Activated naive CD4-positive, alpha-beta T cell treated with anti-CD3 and anti-CD28 coated beads, Interleukin-2, amount 10 ng/mL, durations not matched to agents 7 days and 5 days (primary cell): ENCODE data around the gene SIX2.
"Not testable (repeated sequence)": the region's sequence is repeated elsewhere in the genome, so short reads cannot be mapped to it uniquely, and the experiment has no call there.

Source experiments
- CTCF ChIA-PET: fragments of 350-600 bp; sonication (Branson Sonifier 250); formaldehyde crosslinking; loops from one replicate; lab custom pipeline; 2021; ENCODE audit warnings: antibody characterized with exemption; lab: Charles Lee
- DNase-seq: peaks from one replicate; pipeline ENCODE4 v3.0.0-alpha.2; 2020
- H3K27ac Mint-ChIP-seq: one replicate; pipeline ENCODE4 v1.8.0; 2021; ENCODE audit warnings: mild to moderate bottlenecking, moderate library complexity, mixed read lengths
- H3K27me3 Mint-ChIP-seq: one replicate; pipeline ENCODE4 v1.8.0; 2021; ENCODE audit warnings: mild to moderate bottlenecking, mixed read lengths
- H3K36me3 Mint-ChIP-seq: one replicate; pipeline ENCODE4 v1.8.0; 2021; ENCODE audit warnings: mixed read lengths
- H3K4me1 Mint-ChIP-seq: one replicate; pipeline ENCODE4 v1.8.0; 2021; ENCODE audit warnings: mixed read lengths
- H3K4me3 Mint-ChIP-seq: one replicate; pipeline ENCODE4 v1.8.0; 2021; ENCODE audit warnings: mild to moderate bottlenecking, moderate library complexity, mixed read lengths
- H3K9me3 Mint-ChIP-seq: one replicate; pipeline ENCODE4 v1.8.0; 2021; ENCODE audit warnings: mixed read lengths

The SIX2 gene

DNA sequence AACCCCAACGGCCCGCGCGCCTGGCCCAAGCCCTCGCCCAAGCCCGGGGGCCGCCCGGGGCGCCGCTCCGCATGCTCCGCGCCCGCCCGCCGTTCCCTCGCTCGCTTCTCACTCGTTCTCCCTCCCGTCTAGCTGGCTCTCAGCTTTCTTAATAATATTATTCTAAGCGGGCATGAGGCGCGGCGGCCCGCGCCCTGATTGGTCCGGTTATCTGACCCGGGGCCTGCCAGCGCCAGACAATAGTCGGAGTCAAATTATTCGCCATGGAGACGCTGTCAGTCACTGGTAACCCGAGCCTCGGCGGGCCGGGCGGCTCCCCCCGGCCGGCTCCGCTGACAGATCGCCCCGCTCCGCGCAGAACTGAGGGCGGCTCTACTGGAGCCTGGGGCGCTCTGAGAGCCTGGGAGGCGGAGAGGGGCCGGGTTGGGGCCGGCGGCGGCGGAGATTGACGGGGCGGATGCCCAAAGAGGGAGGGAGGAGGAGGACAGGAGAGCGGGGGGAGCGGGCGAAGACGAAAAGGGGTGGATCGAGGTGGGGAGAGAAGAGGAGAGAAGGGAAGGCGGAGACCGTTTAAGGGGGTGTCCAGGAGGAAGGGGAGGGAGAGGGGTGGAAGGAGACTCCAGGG, at the start of gene SIX2:
Gene SIX2 (minus strand): TSS at position 150 of the 625 bp plus-strand sequence. CDS start 342 bp downstream, outside the sequence.
- DNase-seq, result no peak
- CTCF ChIA-PET, result no interaction called here
- Mint-ChIP-seq H3K4me1 (peaks cover 23% of the 10 kb centered on the region), H3K27me3 (peaks cover 99% of the 10 kb centered on the region), H3K9me3 (no peaks in the 10 kb centered on the region), H3K36me3 (no peaks in the 10 kb centered on the region), H3K4me3 (peak within 1 kb of the TSS; percentile 57), H3K27ac (no peak within 1 kb of the TSS)

DNA sequence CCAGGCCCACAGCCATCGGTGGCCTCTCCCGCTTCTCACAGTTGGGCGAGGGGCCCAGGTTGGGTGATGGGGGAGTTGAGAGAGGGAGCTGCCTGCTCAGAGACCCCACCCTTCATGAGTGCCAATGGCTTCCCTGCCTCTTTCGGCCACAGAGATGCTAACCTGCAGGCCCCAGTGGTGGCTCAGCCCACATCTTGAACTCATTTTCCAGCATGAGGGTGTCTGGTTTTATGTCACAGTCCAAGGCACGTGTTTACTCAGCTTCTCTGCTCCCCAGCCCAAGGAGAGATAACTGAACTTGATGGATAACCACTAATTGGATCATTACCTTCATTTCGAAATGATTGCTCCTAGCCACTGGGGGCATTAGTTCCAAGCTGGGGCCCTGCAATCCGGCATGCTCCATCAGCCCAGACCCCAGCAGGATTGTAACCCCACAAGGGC, 45.9 kb upstream of the SIX2 start:
- no peaks in the 10 kb centered on the region for H3K9me3 Mint-ChIP-seq
- H3K27me3 Mint-ChIP-seq, result peaks cover 3% of the 10 kb centered on the region
- H3K36me3 Mint-ChIP-seq, result no peaks in the 10 kb centered on the region
- no peaks in the 10 kb centered on the region for H3K4me1 Mint-ChIP-seq
- H3K27ac Mint-ChIP-seq, result no peak overlapping the region
- no peak overlapping the region for H3K4me3 Mint-ChIP-seq
- no peak for DNase-seq
- CTCF ChIA-PET, result no interaction called here

DNA sequence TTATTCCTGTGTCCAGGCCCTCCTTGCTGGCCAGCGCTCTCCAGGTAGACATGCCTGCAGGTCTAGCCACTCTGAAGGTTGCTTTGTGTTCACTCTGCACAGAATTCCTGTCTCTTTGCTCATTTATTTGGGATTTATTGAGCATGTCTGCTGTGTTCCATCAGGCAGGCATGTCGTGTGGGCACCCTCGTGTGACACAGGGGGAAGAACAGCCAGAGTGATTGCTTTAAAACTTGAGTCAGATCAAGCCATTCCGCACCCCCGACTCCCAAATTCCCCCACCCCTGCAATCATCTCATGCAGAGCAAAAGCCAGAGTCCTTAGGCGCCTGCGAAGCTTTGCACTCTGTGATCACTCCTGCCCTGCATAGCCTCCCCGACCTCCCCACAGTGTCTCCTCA, 44.7 kb upstream of the SIX2 start:
- no peak for DNase-seq
- Mint-ChIP-seq H3K4me1 (no peaks in the 10 kb centered on the region), H3K27me3 (peaks cover 7% of the 10 kb centered on the region), H3K27ac (no peak overlapping the region), H3K4me3 (no peak overlapping the region), H3K9me3 (no peaks in the 10 kb centered on the region), H3K36me3 (no peaks in the 10 kb centered on the region)
- CTCF ChIA-PET, result no interaction called here

DNA sequence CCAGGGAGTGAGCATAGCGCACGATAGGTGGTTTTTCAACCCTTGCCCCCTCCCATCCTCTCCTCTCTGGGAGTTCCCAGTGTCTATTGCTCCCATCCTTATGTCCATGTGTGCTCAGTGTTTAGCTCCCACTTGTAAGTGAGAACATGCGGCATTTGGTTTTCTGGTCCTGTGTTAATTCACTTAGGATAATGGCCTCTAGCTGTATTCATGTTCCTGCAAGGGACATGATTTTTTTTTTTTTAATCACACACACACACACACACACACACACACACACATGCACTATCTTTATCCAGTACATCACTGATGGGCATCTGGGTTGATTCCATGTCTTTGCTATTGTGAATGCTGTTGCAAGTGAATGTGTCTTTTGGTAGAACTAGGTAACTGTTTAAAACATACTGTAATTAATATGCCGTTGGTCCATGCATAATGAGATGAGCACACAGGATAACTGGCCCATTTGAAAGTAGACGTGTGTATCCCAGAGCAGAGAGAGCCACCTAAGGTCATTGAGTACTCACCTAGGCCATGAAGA, 43.2 kb upstream of the SIX2 start:
- H3K27me3 Mint-ChIP-seq, result peaks cover 7% of the 10 kb centered on the region
- CTCF ChIA-PET, result no interaction called here
- no peaks in the 10 kb centered on the region for H3K4me1 Mint-ChIP-seq
- H3K9me3 Mint-ChIP-seq, result no peaks in the 10 kb centered on the region
- no peaks in the 10 kb centered on the region for H3K36me3 Mint-ChIP-seq
- no peak overlapping the region for H3K4me3 Mint-ChIP-seq
- DNase-seq, result no peak
- H3K27ac Mint-ChIP-seq, result no peak overlapping the region

DNA sequence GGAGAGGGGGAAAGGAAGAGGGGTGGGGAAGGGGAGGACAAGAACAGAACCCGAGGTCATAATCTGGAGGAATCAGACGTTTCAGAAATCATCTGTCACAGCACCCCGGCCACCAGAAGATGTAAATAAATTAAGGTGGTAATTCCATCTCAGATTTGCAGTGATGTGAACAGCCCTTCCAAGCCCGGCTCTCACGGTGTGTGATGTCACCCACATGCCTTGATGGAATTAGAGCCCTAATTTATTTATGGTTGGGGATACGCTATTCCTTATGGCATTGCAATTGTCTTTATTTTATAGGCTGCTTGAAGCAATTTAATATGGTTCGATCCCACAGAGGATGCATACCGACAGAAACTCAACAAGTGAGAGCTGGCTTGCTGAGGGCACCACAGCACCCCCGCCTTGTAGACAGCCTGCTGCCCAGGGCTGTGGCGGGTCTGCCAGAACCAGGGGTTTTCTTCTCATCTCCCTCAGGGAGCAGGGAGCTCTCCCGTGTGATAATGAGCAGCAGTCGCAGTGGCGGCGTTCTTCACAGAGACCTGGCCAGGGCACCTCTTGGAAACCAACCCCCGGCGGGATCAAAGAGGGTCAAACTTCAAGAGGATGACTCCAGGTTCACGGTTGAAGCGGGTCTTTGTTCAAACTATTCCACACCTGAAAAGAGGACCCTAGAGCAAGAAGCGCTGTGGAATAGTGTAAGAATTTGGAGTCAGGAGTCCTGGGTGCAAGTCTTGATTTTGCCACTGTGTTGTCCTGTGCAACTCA, 40.5 kb upstream of the SIX2 start:
- H3K4me1 Mint-ChIP-seq, result no peaks in the 10 kb centered on the region
- H3K4me3 Mint-ChIP-seq, result no peak overlapping the region
- no peak for DNase-seq
- no peak overlapping the region for H3K27ac Mint-ChIP-seq
- CTCF ChIA-PET, result no interaction called here
- H3K9me3 Mint-ChIP-seq, result no peaks in the 10 kb centered on the region
- H3K36me3 Mint-ChIP-seq, result no peaks in the 10 kb centered on the region
- peaks cover 12% of the 10 kb centered on the region for H3K27me3 Mint-ChIP-seq

DNA sequence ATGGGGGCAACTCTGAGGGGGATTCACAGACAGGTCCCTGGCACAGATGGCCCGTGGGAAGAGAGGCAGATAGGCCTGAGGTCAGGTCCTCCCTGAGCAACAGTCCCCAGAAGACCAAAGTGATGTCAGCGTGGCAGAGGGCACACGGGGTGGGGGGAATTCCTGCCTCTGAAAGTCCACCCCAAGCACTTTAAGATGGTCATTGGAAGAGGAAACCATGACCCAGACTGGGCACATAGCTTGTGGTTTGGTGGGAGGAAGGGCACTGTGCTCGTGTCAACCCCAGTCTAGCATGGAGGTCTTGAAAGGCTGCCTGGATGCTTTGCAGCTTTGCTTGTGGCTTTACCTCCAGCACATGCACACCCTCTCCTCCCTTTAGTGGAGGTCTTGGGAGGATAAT, 38.0 kb upstream of the SIX2 start:
- Mint-ChIP-seq H3K4me3 (no peak overlapping the region), H3K27ac (no peak overlapping the region), H3K27me3 (peaks cover 16% of the 10 kb centered on the region), H3K9me3 (no peaks in the 10 kb centered on the region), H3K4me1 (no peaks in the 10 kb centered on the region), H3K36me3 (no peaks in the 10 kb centered on the region)
- no peak for DNase-seq
- CTCF ChIA-PET, result no interaction called here

DNA sequence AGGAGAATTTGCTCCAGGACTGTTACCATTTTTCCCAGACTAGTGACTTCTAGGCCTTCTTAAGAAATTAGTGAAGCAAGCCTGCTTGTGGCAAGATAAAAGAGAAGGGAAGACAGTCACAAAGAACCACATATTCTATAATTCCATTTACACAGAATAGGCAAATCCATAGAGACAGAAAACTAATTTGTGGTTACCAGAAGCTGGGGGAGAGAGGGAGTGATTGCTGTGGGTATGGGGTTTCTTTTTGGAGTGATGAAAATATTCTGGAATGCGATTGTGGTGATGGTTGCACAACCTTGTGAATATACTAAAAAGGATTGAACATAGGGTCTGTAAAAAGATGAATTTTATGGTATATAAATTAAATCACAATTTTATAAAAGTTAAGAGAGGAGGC, 37.5 kb upstream of the SIX2 start:
- no peak for DNase-seq
- Mint-ChIP-seq H3K27me3 (peaks cover 21% of the 10 kb centered on the region), H3K9me3 (no peaks in the 10 kb centered on the region), H3K36me3 (no peaks in the 10 kb centered on the region), H3K27ac (no peak overlapping the region), H3K4me1 (no peaks in the 10 kb centered on the region), H3K4me3 (no peak overlapping the region)
- CTCF ChIA-PET, result no interaction called here

DNA sequence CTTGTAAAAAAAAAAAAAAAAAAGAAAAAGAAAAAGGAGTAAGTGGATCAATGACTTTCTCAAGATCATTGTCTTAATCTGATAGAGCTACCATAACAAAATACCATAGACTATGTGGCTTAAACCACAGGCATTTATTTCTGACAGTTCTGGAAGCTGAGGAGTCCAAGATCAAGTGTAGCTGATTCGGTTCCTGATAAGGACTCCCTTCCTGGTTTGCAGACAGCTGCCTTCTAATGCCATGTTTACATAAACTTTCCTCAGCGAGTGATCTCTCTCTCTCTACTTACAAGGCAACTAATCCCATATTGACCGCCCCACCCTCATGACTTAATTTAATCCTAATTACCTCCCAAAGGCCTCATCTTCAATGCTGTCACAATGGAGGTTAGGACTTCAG, 36.5 kb upstream of the SIX2 start:
- no peaks in the 10 kb centered on the region for H3K9me3 Mint-ChIP-seq
- CTCF ChIA-PET, result no interaction called here
- peaks cover 30% of the 10 kb centered on the region for H3K27me3 Mint-ChIP-seq
- DNase-seq, result no peak
- no peaks in the 10 kb centered on the region for H3K36me3 Mint-ChIP-seq
- H3K4me3 Mint-ChIP-seq, result no peak overlapping the region
- H3K4me1 Mint-ChIP-seq, result no peaks in the 10 kb centered on the region
- no peak overlapping the region for H3K27ac Mint-ChIP-seq

DNA sequence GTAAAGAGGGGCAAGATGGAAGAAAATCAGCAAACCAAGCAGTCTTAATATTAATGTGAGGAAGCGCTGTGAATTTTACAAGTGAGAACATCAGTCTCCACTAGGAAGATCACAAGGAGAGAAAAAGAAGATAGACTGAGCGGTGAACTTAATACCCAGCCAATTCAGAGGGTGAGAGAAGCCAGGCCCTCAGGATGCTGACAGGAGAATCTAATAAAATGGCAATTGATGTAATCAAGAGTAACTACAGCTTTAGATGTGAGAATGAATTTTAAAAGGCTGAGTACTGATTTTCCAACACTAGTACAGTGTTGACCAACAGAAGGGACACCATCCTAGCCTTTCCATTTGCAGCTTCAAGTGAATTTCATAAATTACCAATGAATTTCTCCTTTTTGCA, 35.7 kb upstream of the SIX2 start:
- CTCF ChIA-PET, result no interaction called here
- Mint-ChIP-seq H3K9me3 (no peaks in the 10 kb centered on the region), H3K4me1 (no peaks in the 10 kb centered on the region), H3K4me3 (no peak overlapping the region), H3K27ac (no peak overlapping the region), H3K36me3 (no peaks in the 10 kb centered on the region), H3K27me3 (peaks cover 29% of the 10 kb centered on the region)
- no peak for DNase-seq

DNA sequence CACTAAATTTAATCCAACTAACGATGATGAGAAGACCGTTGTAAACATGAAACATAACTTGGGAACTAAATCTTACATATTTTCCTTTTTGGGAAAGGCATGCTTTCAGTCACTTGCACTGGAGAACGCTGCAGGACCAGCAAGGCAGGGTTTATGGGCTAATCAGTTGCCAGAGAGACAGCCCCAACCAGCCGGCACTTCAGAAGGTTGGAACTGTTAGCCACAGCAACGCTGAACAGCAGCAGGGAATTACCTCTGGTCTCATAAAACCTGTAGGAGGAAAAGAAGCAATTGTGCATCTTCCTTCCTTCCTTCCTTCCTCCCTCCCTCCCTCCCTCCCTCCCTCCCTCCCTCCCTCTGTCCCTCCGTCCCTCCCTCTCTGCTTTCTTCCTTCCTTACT, 33.9 kb upstream of the SIX2 start:
- peaks cover 27% of the 10 kb centered on the region for H3K27me3 Mint-ChIP-seq
- CTCF ChIA-PET, result no interaction called here
- H3K27ac Mint-ChIP-seq, result no peak overlapping the region
- no peaks in the 10 kb centered on the region for H3K36me3 Mint-ChIP-seq
- H3K4me3 Mint-ChIP-seq, result no peak overlapping the region
- no peaks in the 10 kb centered on the region for H3K9me3 Mint-ChIP-seq
- no peak for DNase-seq
- H3K4me1 Mint-ChIP-seq, result no peaks in the 10 kb centered on the region

DNA sequence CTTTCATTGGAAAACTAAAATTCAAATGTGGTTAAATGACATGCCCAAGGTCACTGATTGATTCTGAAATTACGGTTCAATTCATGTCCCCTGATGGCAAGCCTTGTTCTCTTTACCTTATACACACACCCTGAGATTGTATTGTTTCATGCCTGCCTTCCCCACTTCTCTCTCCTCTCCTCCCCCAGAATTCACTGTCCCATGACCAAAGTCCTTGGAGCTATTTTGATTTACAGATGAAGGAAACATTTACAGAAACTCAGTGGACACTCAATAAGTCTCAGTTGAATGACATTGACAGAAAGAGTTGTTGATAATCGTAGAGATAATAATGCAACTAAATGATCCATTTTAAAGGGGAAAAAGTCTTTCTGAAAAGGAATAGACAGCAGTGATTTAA, 33.1 kb upstream of the SIX2 start:
- Mint-ChIP-seq H3K4me1 (no peaks in the 10 kb centered on the region), H3K27ac (no peak overlapping the region), H3K4me3 (no peak overlapping the region), H3K9me3 (no peaks in the 10 kb centered on the region), H3K27me3 (peaks cover 27% of the 10 kb centered on the region), H3K36me3 (no peaks in the 10 kb centered on the region)
- DNase-seq, result no peak
- CTCF ChIA-PET, result no interaction called here

DNA sequence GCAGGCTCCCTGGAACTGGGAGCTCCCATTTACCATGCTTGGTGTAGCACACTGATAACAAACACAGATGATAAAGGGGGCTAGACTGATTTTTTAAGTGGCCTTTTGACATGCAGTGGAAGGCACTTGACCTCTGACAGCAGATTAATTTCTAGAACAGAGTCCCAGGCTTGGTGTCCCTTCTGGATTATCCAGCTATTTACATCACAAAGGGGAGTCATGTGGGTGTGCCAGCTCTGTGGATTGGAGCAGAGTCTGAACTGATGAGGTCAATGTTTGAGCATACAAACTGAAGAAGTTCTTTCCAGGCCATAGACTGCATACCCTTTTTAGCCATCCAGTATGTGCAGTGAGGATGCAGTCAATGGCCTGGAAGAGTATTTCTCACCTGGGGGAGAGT, 31.5 kb upstream of the SIX2 start:
- CTCF ChIA-PET, result no interaction called here
- H3K27ac Mint-ChIP-seq, result no peak overlapping the region
- no peaks in the 10 kb centered on the region for H3K4me1 Mint-ChIP-seq
- no peak for DNase-seq
- H3K27me3 Mint-ChIP-seq, result peaks cover 21% of the 10 kb centered on the region
- no peak overlapping the region for H3K4me3 Mint-ChIP-seq
- no peaks in the 10 kb centered on the region for H3K36me3 Mint-ChIP-seq
- H3K9me3 Mint-ChIP-seq, result no peaks in the 10 kb centered on the region

DNA sequence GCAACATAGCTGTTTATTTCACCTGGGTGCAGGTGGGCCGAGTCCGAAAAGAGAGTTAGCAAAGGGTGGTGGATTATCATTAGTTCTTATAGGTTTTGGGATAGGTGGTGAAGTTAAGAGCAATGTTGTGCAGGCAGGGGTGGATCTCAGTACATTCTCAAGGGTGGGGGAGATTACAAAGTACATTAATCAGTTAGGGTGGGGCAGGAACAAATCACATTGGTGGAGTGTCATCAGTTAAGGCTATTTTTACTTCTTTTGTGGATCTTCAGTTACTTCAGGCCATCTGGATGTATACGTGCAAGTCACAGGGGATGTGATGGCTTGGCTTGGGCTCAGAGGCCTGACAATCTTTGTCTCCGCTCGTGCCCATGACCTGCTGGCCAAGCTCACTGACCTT, 30.6 kb upstream of the SIX2 start:
- H3K27ac Mint-ChIP-seq, H3K4me3 Mint-ChIP-seq, H3K4me1 Mint-ChIP-seq, H3K9me3 Mint-ChIP-seq, CTCF ChIA-PET, H3K36me3 Mint-ChIP-seq, DNase-seq: not testable (repeated sequence)
- H3K27me3 Mint-ChIP-seq, result peaks cover 21% of the 10 kb centered on the region

DNA sequence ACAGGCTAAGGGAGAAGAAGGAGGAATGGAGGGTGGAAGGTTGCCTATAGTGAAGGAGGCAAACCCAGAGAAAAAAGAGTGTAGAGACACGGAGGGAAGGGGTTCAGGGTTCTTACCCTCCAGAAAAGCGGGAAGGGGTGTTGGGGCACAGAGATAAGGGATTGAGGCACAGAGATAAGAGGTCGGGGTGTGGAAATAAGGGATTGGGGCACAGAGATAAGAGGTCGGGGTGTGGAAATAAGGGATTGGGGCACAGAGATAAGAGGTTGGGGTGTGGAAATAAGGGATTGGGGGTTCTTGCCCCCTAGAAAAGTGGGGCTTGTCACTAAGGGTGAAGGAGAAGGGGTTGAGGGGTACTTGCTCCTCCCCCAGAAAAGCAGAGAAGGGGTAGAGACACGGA, 29.6 kb upstream of the SIX2 start:
- H3K4me3 Mint-ChIP-seq, H3K9me3 Mint-ChIP-seq, DNase-seq, CTCF ChIA-PET, H3K4me1 Mint-ChIP-seq, H3K27ac Mint-ChIP-seq, H3K36me3 Mint-ChIP-seq: not testable (repeated sequence)
- H3K27me3 Mint-ChIP-seq, result peaks cover 21% of the 10 kb centered on the region

DNA sequence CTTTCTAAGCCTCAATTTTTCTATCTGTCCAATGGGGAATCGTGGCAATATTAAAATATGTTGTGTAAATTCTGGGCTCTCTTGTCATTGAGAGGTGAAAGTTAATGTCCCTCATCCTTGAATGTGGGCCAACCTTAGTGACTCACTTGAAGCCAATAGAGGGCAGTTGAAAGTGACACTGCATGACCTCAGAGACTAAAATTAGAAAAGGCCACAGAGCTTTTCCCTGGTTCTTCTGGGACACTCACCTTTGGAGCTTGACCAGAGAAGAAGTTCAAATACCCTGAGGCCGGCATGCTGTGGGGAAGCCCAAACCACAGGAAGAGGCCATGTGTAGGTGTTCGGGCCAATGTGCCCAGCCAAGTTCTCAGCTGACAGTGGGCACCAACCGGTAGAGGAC, 24.1 kb upstream of the SIX2 start:
- H3K4me3 Mint-ChIP-seq, result no peak overlapping the region
- H3K27me3 Mint-ChIP-seq, result peaks cover 26% of the 10 kb centered on the region
- no peaks in the 10 kb centered on the region for H3K4me1 Mint-ChIP-seq
- H3K36me3 Mint-ChIP-seq, result no peaks in the 10 kb centered on the region
- H3K9me3 Mint-ChIP-seq, result no peaks in the 10 kb centered on the region
- DNase-seq, result no peak
- no peak overlapping the region for H3K27ac Mint-ChIP-seq
- CTCF ChIA-PET, result no interaction called here
